Activated naive CD4-positive, alpha-beta T cell treated with anti-CD3 and anti-CD28 coated beads, Interleukin-2, amount 50 U/mL, for 72 hours (primary cell): Measurements from ENCODE around the gene DEPDC1. TPM values are rescaled to one million over a fixed set of nuclear protein-coding genes. Genes with fewer than 3 reads are reported as not detected.
"Not testable (repeated sequence)": the region's sequence is repeated elsewhere in the genome, so short reads cannot be mapped to it uniquely, and the experiment has no call there.

Experiments used
- ATAC-seq, 2 donors: fragments of 150-1000 bp; cut with Tn5 transposase; 2 replicates each; pipeline ENCODE4 v1.10.0; 2021; ENCODE audit warnings: mild to moderate bottlenecking in 2 of 2, moderate library complexity in 2 of 2
- DNase-seq, 2 donors: peaks; one replicate each; pipeline ENCODE4 v3.0.0; 2021 to 2022; ENCODE audit warnings: low spot score in 2 of 2
- H3K27ac Mint-ChIP-seq, 2 donors: one replicate each; pipeline ENCODE4 v1.8.0; 2022; ENCODE audit warnings: mild to moderate bottlenecking in 2 of 2, mixed read lengths in 2 of 2
- H3K36me3 Mint-ChIP-seq, 2 donors: one replicate each; pipeline ENCODE4 v1.8.0; 2022; ENCODE audit warnings: mixed read lengths in 2 of 2
- H3K9me3 Mint-ChIP-seq, 2 donors: one replicate each; pipeline ENCODE4 v1.8.0; 2022; ENCODE audit warnings: mixed read lengths in 2 of 2
- total RNA-seq, 2 donors: library from RNA; stranded (reverse); gene quantifications; one replicate each; pipeline ENCODE4 v1.2.3, GENCODE V29; 2022

The DEPDC1 gene
- total RNA-seq, 2 donors from 2014 or later = 11.4 to 16.1 TPM

- no peak overlapping the region for H3K27ac Mint-ChIP-seq
- no peaks in the 10 kb centered on the region for H3K9me3 Mint-ChIP-seq
- no peak for ATAC-seq
- H3K36me3 Mint-ChIP-seq = peaks cover 0 to 5% of the 10 kb centered on the region in 2 donors
- no peak for DNase-seq
These were observed 6.7 kb downstream of the DEPDC1 start for GRCh38 chr1:68490046-68490651.

GRCh38 chr1:68485431-68486022, 11.4 kb downstream of the DEPDC1 start:
- Mint-ChIP-seq H3K36me3 (no peaks in the 10 kb centered on the region), H3K9me3 (no peaks in the 10 kb centered on the region), H3K27ac (no peak overlapping the region)
- DNase-seq = no peak
- ATAC-seq = no peak

- H3K36me3 Mint-ChIP-seq = no peaks in the 10 kb centered on the region
- no peak overlapping the region for H3K27ac Mint-ChIP-seq
- no peak for ATAC-seq
- no peak for DNase-seq
- no peaks in the 10 kb centered on the region for H3K9me3 Mint-ChIP-seq
These were observed 12.3 kb downstream of the DEPDC1 start for GRCh38 chr1:68484618-68485017.

GRCh38 chr1:68481041-68481440, 15.8 kb downstream of the DEPDC1 start:
- Mint-ChIP-seq H3K27ac (no peak overlapping the region), H3K9me3 (no peaks in the 10 kb centered on the region), H3K36me3 (peaks cover 0 to 6% of the 10 kb centered on the region in 2 donors)
- DNase-seq (no peak), ATAC-seq (no peak)

- ATAC-seq = no peak
- peaks cover 0 to 6% of the 10 kb centered on the region in 2 donors for H3K36me3 Mint-ChIP-seq
These were observed 17.4 kb downstream of the DEPDC1 start for GRCh38 chr1:68479501-68479900.

GRCh38 chr1:68478662-68479061, 18.2 kb downstream of the DEPDC1 start:
- peaks cover 0 to 6% of the 10 kb centered on the region in 2 donors for H3K36me3 Mint-ChIP-seq
- DNase-seq (no peak), ATAC-seq (no peak)
- H3K9me3 Mint-ChIP-seq = peaks cover 0 to 4% of the 10 kb centered on the region in 2 donors
- no peak overlapping the region for H3K27ac Mint-ChIP-seq

More at GRCh38 chr1:68479501-68479900, 17.4 kb downstream of the DEPDC1 start:
- Mint-ChIP-seq H3K9me3 (no peaks in the 10 kb centered on the region), H3K27ac (no peak overlapping the region)
- no peak for DNase-seq

- not testable (repeated sequence) for DNase-seq, ATAC-seq, H3K27ac Mint-ChIP-seq, H3K9me3 Mint-ChIP-seq, H3K36me3 Mint-ChIP-seq
These were observed 20.3 kb downstream of the DEPDC1 start for GRCh38 chr1:68476626-68477025.

- Mint-ChIP-seq H3K36me3 (peaks cover 0 to 7% of the 10 kb centered on the region in 2 donors), H3K9me3 (peaks cover 3 to 4% of the 10 kb centered on the region in 2 donors), H3K27ac (no peak overlapping the region)
- ATAC-seq (no peak), DNase-seq (no peak)
These were observed 23.8 kb downstream of the DEPDC1 start for GRCh38 chr1:68473060-68473459.

GRCh38 chr1:68470388-68470970, 26.4 kb downstream of the DEPDC1 start:
- DNase-seq = no peak
- no peak for ATAC-seq
- H3K9me3 Mint-ChIP-seq = peaks cover 3 to 4% of the 10 kb centered on the region in 2 donors

GRCh38 chr1:68464891-68465290, 32.0 kb downstream of the DEPDC1 start:
- H3K27ac Mint-ChIP-seq = no peak overlapping the region
- ATAC-seq (no peak), DNase-seq (no peak)
- H3K36me3 Mint-ChIP-seq = peaks cover 7 to 8% of the 10 kb centered on the region in 2 donors
- H3K9me3 Mint-ChIP-seq = peaks cover 15 to 17% of the 10 kb centered on the region in 2 donors

More at GRCh38 chr1:68470388-68470970, 26.4 kb downstream of the DEPDC1 start:
- Mint-ChIP-seq H3K27ac (no peak overlapping the region), H3K36me3 (peaks cover 0 to 7% of the 10 kb centered on the region in 2 donors)

GRCh38 chr1:68460935-68461334, 35.9 kb downstream of the DEPDC1 start:
- no peak for DNase-seq
- ATAC-seq = no peak
- H3K9me3 Mint-ChIP-seq = peaks cover 15 to 17% of the 10 kb centered on the region in 2 donors
- H3K36me3 Mint-ChIP-seq = peaks cover 7 to 8% of the 10 kb centered on the region in 2 donors
- H3K27ac Mint-ChIP-seq = no peak overlapping the region

- Mint-ChIP-seq H3K27ac (no peak overlapping the region), H3K36me3 (peaks cover 4 to 6% of the 10 kb centered on the region in 2 donors), H3K9me3 (peaks cover 11 to 14% of the 10 kb centered on the region in 2 donors)
- no peak for DNase-seq
- no peak for ATAC-seq
These were observed 37.1 kb downstream of the DEPDC1 start for GRCh38 chr1:68459796-68460195.

- H3K36me3 Mint-ChIP-seq = no peaks in the 10 kb centered on the region
- peaks cover 5 to 8% of the 10 kb centered on the region in 2 donors for H3K9me3 Mint-ChIP-seq
- no peak for ATAC-seq
These were observed 37.8 kb downstream of the DEPDC1 start for GRCh38 chr1:68459091-68459490.

GRCh38 chr1:68456202-68456601, 40.7 kb downstream of the DEPDC1 start:
- H3K36me3 Mint-ChIP-seq = no peaks in the 10 kb centered on the region
- no peak overlapping the region for H3K27ac Mint-ChIP-seq
- peaks cover 0 to 4% of the 10 kb centered on the region in 2 donors for H3K9me3 Mint-ChIP-seq
- no peak for ATAC-seq
- DNase-seq = no peak

More at GRCh38 chr1:68459091-68459490, 37.8 kb downstream of the DEPDC1 start:
- H3K27ac Mint-ChIP-seq = no peak overlapping the region
- no peak for DNase-seq

GRCh38 chr1:68454534-68454933, 42.3 kb downstream of the DEPDC1 start:
- Mint-ChIP-seq H3K9me3 (peaks cover 0 to 4% of the 10 kb centered on the region in 2 donors), H3K27ac (no peak overlapping the region), H3K36me3 (no peaks in the 10 kb centered on the region)
- no peak for ATAC-seq
- DNase-seq = no peak

GRCh38 chr1:68453060-68453670, 43.7 kb downstream of the DEPDC1 start:
- no peaks in the 10 kb centered on the region for H3K36me3 Mint-ChIP-seq
- ATAC-seq = no peak
- no peak overlapping the region for H3K27ac Mint-ChIP-seq
- H3K9me3 Mint-ChIP-seq = peaks cover 0 to 4% of the 10 kb centered on the region in 2 donors
- no peak for DNase-seq

- Mint-ChIP-seq H3K9me3 (no peaks in the 10 kb centered on the region), H3K27ac (no peak within 1 kb of the TSS), H3K36me3 (no peaks in the 10 kb centered on the region)
- ATAC-seq = no peak
- DNase-seq = no peak
These were observed 47.0 kb downstream of the DEPDC1 start, which contains the start of gene RPE65 for GRCh38 chr1:68449901-68450300. RPE65 (minus strand) TSS chr1:68449954; CDS start chr1:68449905, 49 bp downstream.
